GM21423 (cell line): ENCODE results near the gene LTBP2.

ENCODE experiments used
- ATAC-seq: cut with Tn5 transposase; IDR thresholded peaks from one replicate; pipeline ENCODE4 v1.9.1; 2021; ENCODE audit warnings: mild to moderate bottlenecking, moderate library complexity; ENCODE audit not compliant: unreplicated experiment

LTBP2 gene

GRCh38 chr14:74574706-74575105 lies 37.3 kb downstream of the LTBP2 start:
- ATAC-seq = no peak

DNA sequence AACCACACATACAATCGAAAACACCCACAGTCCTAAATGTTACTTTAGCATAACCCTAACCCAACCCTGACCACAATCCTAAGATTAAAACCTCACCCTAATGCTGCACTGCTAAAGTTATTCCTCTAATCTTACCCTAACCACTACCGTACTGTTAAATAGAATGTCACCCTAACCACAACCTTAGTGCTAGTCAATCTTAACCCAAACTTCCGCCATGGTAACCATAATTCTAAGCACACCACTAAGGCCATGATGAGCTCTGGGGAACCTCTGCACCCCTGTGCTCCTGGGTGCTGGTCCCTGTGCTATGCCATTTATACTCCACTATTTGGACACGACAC lies 38.0 kb downstream of the LTBP2 start:
- ATAC-seq = no peak

DNA sequence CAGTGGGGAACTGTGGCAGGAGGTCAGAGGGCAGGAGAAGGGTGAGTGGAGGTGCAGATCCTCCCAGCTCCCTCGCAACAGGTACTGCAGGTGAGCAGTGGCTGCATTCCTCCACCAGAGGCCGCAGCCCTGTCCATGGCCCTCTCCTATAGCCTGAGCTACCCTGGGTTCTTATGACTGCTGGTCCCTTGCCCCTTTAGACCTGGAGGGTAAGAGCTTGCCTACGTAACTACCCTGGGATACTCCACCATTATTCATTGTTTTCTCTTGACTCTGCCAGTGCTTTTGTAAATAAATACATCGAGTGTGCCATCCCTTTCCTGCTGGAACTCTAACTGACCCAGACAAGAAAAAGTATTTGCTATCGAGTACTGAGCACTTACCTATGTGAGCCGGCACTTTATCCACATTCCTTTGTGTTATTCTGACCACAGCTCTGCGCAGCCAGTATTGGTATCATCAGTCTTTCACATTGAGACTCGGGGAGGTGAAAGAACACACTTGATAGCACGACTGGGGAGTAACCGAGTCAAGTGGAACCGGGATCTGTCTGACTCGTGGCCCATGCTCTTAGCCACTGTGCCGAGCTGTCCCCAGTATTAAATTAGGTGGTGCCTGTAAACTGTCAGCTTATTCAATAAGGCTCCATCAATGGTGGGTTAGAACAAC lies 38.5 kb downstream of the LTBP2 start:
- ATAC-seq = no peak

DNA sequence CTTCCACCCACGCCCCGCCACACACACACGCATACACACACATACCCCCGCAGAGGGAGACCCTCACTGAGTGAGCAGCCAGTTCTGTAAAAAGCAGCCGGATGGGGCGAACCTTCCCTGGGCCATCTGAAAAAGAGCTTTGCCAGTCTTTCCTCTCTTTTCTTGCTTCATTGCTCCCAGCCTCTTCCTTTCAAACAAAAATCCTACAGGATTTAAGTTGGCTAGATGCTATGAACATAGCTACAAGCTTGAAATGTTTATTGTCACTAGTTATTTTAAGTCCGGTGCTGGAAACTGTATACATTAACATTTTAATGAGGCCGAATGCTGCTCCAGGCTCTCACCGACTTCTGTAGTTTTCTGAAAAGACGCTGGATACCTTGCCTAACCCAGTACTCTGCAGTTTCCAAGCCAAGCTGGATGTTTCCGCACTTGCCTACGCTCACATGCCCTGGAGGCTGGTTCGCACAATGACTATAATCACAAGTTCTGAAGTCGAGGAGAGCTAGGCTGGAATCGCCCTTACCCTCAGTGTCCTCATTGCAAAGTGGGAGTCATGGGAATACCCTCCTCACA lies 39.2 kb downstream of the LTBP2 start:
- ATAC-seq = no peak

DNA sequence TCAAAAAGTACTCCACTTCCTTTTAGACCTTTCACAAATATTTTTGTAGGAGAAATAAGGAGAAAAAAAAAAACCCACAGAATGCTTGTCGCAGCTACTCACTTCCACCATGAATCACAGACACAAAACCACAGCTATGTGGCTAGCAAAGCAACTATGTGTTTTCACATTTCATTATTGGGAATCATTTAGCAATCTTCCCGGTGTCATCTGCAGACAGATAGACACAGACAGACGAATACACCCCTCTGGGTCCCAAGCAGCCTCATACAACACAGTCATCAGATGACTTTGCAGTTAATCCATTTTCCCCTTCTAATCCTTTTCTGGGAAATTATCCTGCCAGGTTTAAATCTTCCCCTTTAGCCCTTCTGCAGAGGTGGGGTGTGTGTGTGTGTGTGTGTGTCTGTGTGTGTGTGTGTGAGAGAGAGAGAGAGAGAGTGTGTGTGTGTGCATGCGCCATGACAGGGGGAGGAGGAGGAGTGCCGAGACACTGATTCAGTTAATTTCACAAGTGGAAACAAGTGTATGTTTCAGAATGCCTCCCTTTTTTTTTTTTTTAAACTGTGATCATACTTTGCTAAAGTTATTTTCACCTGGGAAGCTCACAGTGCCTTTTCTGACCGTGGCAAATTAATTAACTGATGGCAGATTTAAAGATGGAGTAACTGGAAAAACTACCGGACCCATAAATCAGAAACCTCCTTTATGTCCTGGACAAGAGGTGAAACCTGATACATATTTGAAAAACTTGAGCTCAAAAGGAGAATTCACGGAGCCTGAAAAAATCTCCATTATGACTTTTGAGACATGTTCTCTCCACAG lies 39.9 kb downstream of the LTBP2 start:
- ATAC-seq = no peak

GRCh38 chr14:74571441-74571841 lies 40.6 kb downstream of the LTBP2 start:
- ATAC-seq = no peak

DNA sequence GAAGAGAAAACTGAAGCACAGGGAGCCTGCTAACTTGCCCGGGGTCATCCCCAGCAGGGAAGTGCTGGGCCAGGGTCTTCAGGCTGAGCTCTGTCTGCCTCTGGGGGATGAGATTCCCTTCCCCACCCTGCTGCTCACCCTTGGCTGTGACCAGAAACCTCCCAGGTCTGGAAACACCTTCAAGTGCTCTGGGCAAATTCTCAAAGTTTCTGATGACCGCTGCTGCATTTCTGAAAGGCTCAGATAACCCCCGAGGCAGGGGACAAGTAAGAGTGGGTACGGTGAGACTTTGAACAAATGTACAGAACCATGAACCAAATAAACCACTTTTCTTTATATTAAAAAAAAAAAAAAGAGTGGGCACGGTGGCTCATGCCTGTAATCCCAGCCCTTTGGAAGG lies 41.3 kb downstream of the LTBP2 start:
- no peak for ATAC-seq

- ATAC-seq = no peak
Observed at GRCh38 chr14:74569806-74570591, 42.0 kb downstream of the LTBP2 start.

- ATAC-seq = no peak
Observed at GRCh38 chr14:74569387-74569786, 42.6 kb downstream of the LTBP2 start.

DNA sequence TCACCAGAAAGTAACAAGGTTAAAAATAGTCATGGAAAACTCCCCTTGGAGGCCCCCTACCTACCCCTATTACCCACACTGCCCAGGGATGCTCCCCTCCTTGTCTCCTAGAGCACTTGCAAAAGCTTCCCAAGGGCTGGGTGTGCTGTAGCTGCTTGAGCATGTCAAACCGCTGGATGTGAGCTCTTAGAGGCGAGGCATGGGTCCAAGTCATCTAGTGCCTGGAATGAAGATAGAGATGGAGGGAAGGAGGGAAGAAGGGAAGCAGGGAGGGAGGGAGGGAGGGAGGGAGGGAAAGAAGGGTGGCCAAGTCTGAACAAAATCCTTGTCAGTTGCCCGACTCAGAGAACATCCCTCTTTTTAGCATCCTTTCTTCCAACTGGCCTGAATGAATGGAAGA lies 43.1 kb downstream of the LTBP2 start:
- ATAC-seq = no peak

- no peak for ATAC-seq
Observed at GRCh38 chr14:74568380-74568649, 43.7 kb downstream of the LTBP2 start.

DNA sequence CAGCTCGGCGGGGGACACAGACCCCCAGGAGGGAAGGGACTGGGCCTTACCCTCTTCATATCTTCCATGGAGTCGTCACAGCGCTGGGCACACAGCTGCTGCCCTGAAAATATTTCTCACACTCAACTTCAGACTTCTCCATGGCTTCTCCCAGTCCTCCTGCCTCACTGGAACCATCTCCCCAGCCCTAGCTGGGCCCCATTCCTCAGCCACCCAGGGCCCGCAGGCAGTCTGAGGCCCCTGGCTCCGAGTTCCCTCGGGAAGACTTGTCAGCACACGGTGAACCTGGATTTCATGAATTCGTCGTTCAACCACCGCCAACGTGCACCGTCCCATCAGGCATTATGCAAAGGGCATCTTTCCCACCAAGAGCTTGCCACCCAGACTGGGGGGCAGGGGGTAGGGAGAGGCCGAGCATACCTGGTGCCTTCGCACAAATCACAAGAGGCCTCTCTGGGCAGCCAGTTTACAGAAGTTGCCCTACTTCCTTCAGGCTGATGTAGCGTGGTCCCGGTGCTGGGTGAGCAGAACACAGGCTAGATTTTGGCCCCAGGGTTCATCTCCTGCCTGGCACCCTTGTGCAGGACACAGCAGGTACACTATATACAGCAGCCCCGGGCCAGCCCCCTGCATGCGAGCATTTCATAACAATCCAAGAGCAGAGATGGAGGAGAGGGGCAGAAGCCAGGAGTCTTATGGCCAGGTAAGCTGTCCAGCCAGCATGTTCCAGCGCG lies 44.2 kb downstream of the LTBP2 start:
- ATAC-seq = no peak

GRCh38 chr14:74567219-74567618 lies 44.8 kb downstream of the LTBP2 start:
- ATAC-seq = no peak

DNA sequence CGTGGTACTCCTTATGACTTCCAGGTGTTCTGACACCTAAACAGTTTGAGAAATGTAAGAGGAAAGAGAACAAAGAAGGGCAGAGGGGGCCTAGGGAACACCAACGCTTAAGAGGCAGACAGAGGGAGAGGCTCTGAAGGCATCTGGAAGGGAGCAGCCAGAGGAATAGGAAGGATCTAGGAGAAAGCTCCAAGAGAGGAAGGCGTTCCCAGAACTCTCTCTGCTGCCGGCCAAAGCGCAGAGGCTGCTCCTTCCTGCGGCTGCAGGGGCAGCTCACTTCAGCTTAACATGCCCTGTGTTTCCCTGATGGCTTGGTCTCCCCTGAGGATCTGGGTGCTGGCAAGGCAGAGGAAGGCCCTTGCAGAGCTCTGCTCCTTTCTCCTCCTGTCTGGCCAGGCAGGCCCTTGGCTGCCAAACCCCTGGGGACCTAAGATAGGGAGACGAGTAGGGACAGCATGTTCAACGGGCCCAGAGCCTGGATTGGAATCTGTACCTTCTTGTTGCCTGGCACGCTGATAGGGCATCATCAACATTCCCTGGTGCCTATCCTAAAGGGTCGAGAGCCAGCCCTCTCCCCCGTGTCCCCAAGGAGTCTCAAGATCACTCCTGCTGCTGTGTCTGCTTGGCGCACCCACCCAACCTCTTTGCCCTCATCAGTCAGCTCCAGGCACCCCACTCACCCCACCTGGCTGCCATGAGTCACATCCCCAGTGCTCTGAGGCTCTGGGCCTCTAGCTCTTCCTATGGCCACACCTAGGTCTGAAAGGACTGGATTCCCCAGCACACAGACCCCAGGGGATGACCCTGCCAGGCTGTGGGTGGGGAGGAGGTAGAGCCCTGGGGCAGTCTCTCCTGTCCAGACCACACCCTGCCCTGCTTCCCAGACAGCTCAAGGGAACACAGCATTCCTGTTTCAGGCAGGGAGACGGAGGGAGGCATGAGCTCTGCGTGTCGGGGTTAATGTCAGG lies 45.6 kb downstream of the LTBP2 start:
- ATAC-seq = no peak

DNA sequence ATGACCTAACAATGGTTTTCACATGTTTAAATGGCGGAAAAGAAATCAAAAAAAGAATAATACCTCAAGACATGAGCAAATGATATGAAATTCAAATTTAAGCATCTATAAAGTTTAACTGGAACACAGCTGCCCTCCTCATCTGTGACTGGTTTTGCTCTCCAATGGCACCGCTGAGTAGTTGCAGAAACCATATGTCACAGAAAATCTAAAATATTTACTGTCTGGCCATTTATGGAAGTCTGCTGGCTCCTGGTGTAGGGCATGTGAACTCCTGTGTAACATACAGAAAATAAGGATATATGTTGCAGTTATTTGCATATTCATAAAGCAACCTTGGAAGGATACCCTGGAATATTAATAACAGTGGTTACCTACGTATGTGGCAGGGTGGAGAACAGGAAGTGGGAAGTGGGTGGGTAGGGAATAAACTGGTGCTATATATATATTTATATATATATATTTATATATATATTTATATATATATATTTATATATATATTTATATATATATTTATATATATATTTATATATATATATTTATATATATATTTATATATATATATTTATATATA lies 48.4 kb downstream of the LTBP2 start:
- ATAC-seq = no peak

- ATAC-seq = no peak
Observed at GRCh38 chr14:74563233-74563585, 48.8 kb downstream of the LTBP2 start.

- ATAC-seq = no peak
Observed at GRCh38 chr14:74562515-74563232, 49.4 kb downstream of the LTBP2 start.

GRCh38 chr14:74558655-74559054 lies 53.4 kb downstream of the LTBP2 start:
- ATAC-seq = no peak

- no peak for ATAC-seq
Observed at GRCh38 chr14:74557691-74558090, 54.3 kb downstream of the LTBP2 start.
